Measurements from ENCODE around the gene CXCR3.

- TF ChIP-seq POLR2A (IDR thresholded peaks at IDR 0.05): no peak
- TF ChIP-seq, protein P1, sequence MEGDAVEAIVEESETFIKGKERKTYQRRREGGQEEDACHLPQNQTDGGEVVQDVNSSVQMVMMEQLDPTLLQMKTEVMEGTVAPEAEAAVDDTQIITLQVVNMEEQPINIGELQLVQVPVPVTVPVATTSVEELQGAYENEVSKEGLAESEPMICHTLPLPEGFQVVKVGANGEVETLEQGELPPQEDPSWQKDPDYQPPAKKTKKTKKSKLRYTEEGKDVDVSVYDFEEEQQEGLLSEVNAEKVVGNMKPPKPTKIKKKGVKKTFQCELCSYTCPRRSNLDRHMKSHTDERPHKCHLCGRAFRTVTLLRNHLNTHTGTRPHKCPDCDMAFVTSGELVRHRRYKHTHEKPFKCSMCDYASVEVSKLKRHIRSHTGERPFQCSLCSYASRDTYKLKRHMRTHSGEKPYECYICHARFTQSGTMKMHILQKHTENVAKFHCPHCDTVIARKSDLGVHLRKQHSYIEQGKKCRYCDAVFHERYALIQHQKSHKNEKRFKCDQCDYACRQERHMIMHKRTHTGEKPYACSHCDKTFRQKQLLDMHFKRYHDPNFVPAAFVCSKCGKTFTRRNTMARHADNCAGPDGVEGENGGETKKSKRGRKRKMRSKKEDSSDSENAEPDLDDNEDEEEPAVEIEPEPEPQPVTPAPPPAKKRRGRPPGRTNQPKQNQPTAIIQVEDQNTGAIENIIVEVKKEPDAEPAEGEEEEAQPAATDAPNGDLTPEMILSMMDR (IDR thresholded peaks at IDR 0.05): no peak
Measured at GRCh38 chrX:71619193-71619592, 882 bp upstream of the CXCR3 start.

Measured in adrenal gland (tissue), 5 donors.